HepG2 (cell line): ENCODE measurements around the gene SH3BP2. TPM values are rescaled to one million over a fixed set of nuclear protein-coding genes. Genes with fewer than 3 reads are reported as not detected.

Experiments
- EP300 ChIP-seq, 3 experiments: sonication (generic) in 1 of 3; formaldehyde crosslinking in 1 of 3; IDR thresholded peaks; 2 replicates each; pipeline versions ENCODE4 v1.5.1 to v1.6.1; 2011 to 2020; ENCODE audit warnings: low read depth in 2 of 3, low read length in 2 of 3, borderline replicate concordance in 1 of 3, improper control_type of control experiment in 1 of 3, mild to moderate bottlenecking in 1 of 3, missing genetic modification reagents in 1 of 3, moderate library complexity in 1 of 3
- GZF1 ChIP-seq: sonication (generic); formaldehyde crosslinking; IDR thresholded peaks from 2 replicates; pipeline ENCODE4 v1.5.1; 2020; ENCODE audit warnings: mild to moderate bottlenecking, missing genetic modification reagents
- KDM5A ChIP-seq: fragments of 200-600 bp; sonication (generic); IDR thresholded peaks from 2 replicates; pipeline ENCODE4 v1.7.0; 2018; ENCODE audit warnings: antibody characterized with exemption, mild to moderate bottlenecking, low read length, borderline replicate concordance
- PAF1 ChIP-seq: IDR thresholded peaks from 2 replicates; pipeline ENCODE4 v1.6.1; 2016; ENCODE audit warnings: missing genetic modification reagents, missing compliant biosample characterization
- PLSCR1 ChIP-seq: sonication (generic); formaldehyde crosslinking; IDR thresholded peaks from 2 replicates; pipeline ENCODE4 v1.5.0; 2020; ENCODE audit warnings: missing genetic modification reagents, mild to moderate bottlenecking, borderline replicate concordance
- RFXANK ChIP-seq: IDR thresholded peaks from 2 replicates; pipeline ENCODE4 v1.6.1; 2016
- SUZ12 ChIP-seq: fragments of 150-350 bp; IDR thresholded peaks from 2 replicates; pipeline ENCODE4 v1.6.1; 2014; ENCODE audit warnings: low read depth, low read length
- XRCC5 ChIP-seq: fragments of 200-400 bp; formaldehyde crosslinking; optimal IDR thresholded peaks from 2 replicates; pipeline ENCODE3; 2017; ENCODE audit warnings: mild to moderate bottlenecking, low read length
- ZBED4 ChIP-seq: sonication (generic); formaldehyde crosslinking; IDR thresholded peaks from 2 replicates; pipeline ENCODE4 v1.4.0; 2020; ENCODE audit warnings: missing genetic modification reagents, borderline replicate concordance
- ZBTB10 ChIP-seq: sonication (generic); formaldehyde crosslinking; IDR thresholded peaks from 2 replicates; pipeline ENCODE4 v1.4.0; 2020; ENCODE audit warnings: missing genetic modification reagents, borderline replicate concordance
- ZC3H4 ChIP-seq: sonication (generic); formaldehyde crosslinking; IDR thresholded peaks from 2 replicates; pipeline ENCODE4 v1.4.0; 2020; ENCODE audit warnings: missing genetic modification reagents, borderline replicate concordance
- ZFX ChIP-seq: sonication (generic); formaldehyde crosslinking; IDR thresholded peaks from 2 replicates; pipeline ENCODE4 v1.4.0; 2020; ENCODE audit warnings: mild to moderate bottlenecking, low read depth, missing genetic modification reagents, moderate library complexity
- ZKSCAN8 ChIP-seq: IDR thresholded peaks from 2 replicates; pipeline ENCODE4 v1.6.1; 2016; ENCODE audit warnings: borderline replicate concordance, missing genetic modification reagents, missing compliant biosample characterization
- ZNF3 ChIP-seq: IDR thresholded peaks from 2 replicates; pipeline ENCODE4 v1.7.0; 2017; ENCODE audit warnings: inconsistent platforms
- ZNF34 ChIP-seq: sonication (generic); formaldehyde crosslinking; IDR thresholded peaks from 2 replicates; pipeline ENCODE4 v1.4.0; 2020; ENCODE audit warnings: mild to moderate bottlenecking, missing genetic modification reagents, borderline replicate concordance
- ZNF350 ChIP-seq: sonication (generic); formaldehyde crosslinking; IDR thresholded peaks from 2 replicates; pipeline ENCODE4 v1.4.0; 2020; ENCODE audit warnings: mild to moderate bottlenecking, low read depth, missing genetic modification reagents, borderline replicate concordance
- ZNF577 ChIP-seq: sonication (generic); formaldehyde crosslinking; IDR thresholded peaks from 2 replicates; pipeline ENCODE4 v1.4.0; 2020; ENCODE audit warnings: mild to moderate bottlenecking, low read depth, missing genetic modification reagents, borderline replicate concordance
- ZNF598 ChIP-seq: sonication (generic); formaldehyde crosslinking; IDR thresholded peaks from 2 replicates; pipeline ENCODE4 v1.5.1; 2020; ENCODE audit warnings: mild to moderate bottlenecking, missing genetic modification reagents, borderline replicate concordance
- ZNF768 ChIP-seq: sonication (generic); formaldehyde crosslinking; IDR thresholded peaks from 2 replicates; pipeline ENCODE4 v1.4.0; 2020; ENCODE audit warnings: missing genetic modification reagents
- ZSCAN9 ChIP-seq: IDR thresholded peaks from 2 replicates; pipeline ENCODE4 v1.6.1; 2016; ENCODE audit warnings: borderline replicate concordance
- polyA plus RNA-seq, 8 experiments: library from polyadenylated mRNA; depleted of rRNA in 3 of 8; stranded (reverse) in 7 of 8; unstranded in 1 of 8; fragments of >200 nt; fragmentation: Illumina TruSeq in 4 of 8; extraction: Trizol in 4 of 8; gene quantifications; 2 replicates each; pipeline versions ENCODE4 v1.2.1 to v1.2.3, GENCODE V29; 2011 to 2016; ENCODE audit warnings: low read depth in 4 of 8, missing spikeins in 1 of 8, mixed read lengths in 1 of 8; ENCODE audit not compliant: insufficient read depth in 1 of 8
- total RNA-seq, 5 experiments: library from RNA; depleted of rRNA; stranded (reverse); fragments of >200 nt; fragmentation: Illumina TruSeq; extraction: Trizol; gene quantifications; 2 replicates each; pipeline ENCODE4 v1.2.3, GENCODE V29; 2016; ENCODE audit warnings: low read depth in 1 of 5

The SH3BP2 gene
- total and polyA plus RNA-seq, 2 of the 13 experiments (the other 11 are each of a cell fraction or from before 2014, with no cell fraction given), result 16.9 to 34.5 TPM

DNA sequence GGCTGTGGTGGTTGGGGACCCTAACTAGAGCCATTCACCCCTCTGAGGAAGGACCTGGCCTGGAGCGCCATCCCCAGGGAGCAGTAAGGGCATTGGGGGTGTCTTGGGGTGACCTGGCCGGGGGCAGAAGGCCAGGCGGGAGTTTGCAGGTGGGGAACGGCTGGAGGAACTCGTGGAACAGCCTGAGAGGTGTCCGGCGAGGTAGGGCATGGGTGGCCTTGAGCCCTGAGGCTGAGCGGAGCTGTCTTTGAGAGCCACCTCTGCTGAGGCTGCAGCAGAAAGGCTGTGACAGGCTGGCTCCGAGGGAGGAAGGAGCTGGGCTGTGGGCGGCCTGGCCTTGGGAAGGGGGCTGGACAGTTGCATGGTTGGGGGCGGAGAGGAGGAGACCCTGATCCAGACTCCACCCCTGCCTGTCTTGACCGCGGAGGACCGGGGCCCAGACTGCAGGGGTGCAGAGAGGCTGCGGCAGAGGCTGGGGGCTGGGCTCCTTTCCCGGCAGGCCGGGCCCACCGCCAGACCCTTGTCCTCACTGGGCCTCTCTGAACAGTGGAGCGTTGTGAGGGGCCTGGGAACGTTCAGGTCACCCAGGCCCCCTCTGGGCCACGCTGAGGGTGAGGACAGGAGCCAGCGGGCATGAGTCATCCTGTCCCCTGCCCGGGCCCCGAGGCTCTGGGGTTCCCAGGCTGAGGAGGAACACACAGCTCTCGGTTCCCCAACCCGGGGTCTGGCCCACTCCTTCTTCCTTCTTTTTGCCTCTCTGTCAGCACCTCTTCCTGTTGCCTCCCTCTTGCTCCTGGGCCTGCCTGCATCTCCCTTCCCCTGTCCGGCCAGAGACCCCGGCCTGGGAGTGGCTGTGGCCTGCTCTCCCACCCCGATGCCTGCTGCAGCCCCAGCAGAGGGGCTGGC lies 8.1 kb downstream of the SH3BP2 start (continued):
- TF ChIP-seq ZNF598 (CRISPR knock-in tag) (no peak), ZNF3 (CRISPR knock-in tag) (no peak), ZBED4 (CRISPR knock-in tag) (peak; percentile 98), PLSCR1 (CRISPR knock-in tag) (no peak), GZF1 (peak; percentile 40; the same call in 1 of the 2 replicates), ZNF34 (CRISPR knock-in tag) (no peak), ZC3H4 (CRISPR knock-in tag) (no peak), ZNF577 (CRISPR knock-in tag) (no peak), EP300 (IDR thresholded peaks at IDR 0.05; ENCODE audit: low read depth in 2 of 2, low read length in 2 of 2) (peak; percentile 45 to 69; a peak in 3 of 4 replicates), EP300 (CRISPR knock-in tag; IDR thresholded peaks at IDR 0.05; ENCODE audit: borderline replicate concordance) (peak; percentile 85), KDM5A (no peak), ZNF768 (CRISPR knock-in tag) (peak; percentile 83; the same call in 1 of the 2 replicates), ZSCAN9 (CRISPR knock-in tag) (peak; percentile 63; the same call in 1 of the 2 replicates), XRCC5 (peak; percentile 88), RFXANK (CRISPR knock-in tag) (no peak), ZKSCAN8 (CRISPR knock-in tag) (peak; percentile 88; the same call in 1 of the 2 replicates), SUZ12 (no peak), ZFX (CRISPR knock-in tag) (peak; percentile 93), PAF1 (CRISPR knock-in tag) (no peak), ZBTB10 (CRISPR knock-in tag) (peak; percentile 80; the same call in 1 of the 2 replicates), ZNF350 (CRISPR knock-in tag) (peak; percentile 87)
